Measurements from ENCODE around the gene BATF.

Gene BATF

DNA sequence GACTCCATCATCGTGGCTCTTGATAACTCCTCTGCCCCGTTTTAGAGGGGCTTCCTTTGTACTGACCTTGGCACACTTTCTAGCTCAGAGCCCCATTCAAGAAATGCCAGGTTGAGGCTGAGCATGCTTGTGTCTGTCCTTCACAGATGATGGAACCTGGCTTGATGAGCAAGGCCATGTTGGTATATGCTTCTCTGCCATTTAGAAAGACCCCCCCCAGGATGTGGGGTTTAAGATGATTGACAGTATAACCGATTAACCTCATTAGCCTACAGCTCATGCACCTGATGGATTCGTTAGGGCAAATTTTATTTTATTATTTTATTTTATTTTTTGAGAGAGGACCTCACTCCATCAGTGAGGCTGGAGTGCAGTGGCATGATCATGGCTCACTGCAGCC lies 21.0 kb downstream of the BATF start:
- Histone ChIP-seq H3K9ac (ENCODE audit: low read length in 5 of 5) (peak overlapping the region in 4 of 5 donors; percentile 2 to 58 (median 20)), H3K4me3 (ENCODE audit: low read depth in 1 of 5, low read length in 5 of 5) (peak overlapping the region in 4 of 5 donors; percentile 27 to 50 (median 36)), H3K9me3 (ENCODE audit: control insufficient read depth in 5 of 5, low read length in 5 of 5) (no peaks in the 10 kb centered on the region), H3K4me1 (ENCODE audit: control insufficient read depth in 5 of 5, insufficient read depth in 5 of 5, low read length in 5 of 5) (peaks cover 0 to 25% (median 19%) of the 10 kb centered on the region in 5 donors), H3K36me3 (ENCODE audit: control insufficient read depth in 5 of 5, insufficient read depth in 5 of 5, low read length in 5 of 5) (peaks cover 0 to 7% (median 0%) of the 10 kb centered on the region in 5 donors), H3K27ac (ENCODE audit: low read depth, low read length) (no peak overlapping the region), H3K27me3 (ENCODE audit: control insufficient read depth in 5 of 5, insufficient read depth in 4 of 5, low read length in 5 of 5) (no peaks in the 10 kb centered on the region)

DNA sequence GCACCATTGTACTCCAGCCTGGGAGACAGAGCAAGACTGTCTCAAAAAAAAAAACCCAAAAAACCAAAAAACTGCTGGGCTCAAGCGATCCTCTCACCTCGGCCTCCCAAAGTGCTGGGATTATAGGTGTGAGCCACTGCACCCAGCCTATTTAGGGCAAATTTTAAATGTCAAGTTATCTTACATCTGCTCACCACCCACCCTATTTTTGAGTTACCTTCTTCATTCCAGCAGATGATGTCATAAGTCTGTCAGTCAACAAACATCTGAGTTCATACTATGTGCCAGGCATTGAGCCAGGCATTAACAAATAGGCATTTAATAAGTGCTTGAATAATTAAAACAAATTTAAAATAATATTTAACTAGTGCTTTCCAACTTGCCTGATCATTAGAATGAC lies 21.5 kb downstream of the BATF start:
- peaks cover 0 to 31% (median 24%) of the 10 kb centered on the region in 5 donors for H3K4me1 ChIP-seq (ENCODE audit: control insufficient read depth in 5 of 5, insufficient read depth in 5 of 5, low read length in 5 of 5)
- no peaks in the 10 kb centered on the region for H3K9me3 ChIP-seq (ENCODE audit: control insufficient read depth in 5 of 5, low read length in 5 of 5)
- H3K27me3 ChIP-seq (ENCODE audit: control insufficient read depth in 5 of 5, insufficient read depth in 4 of 5, low read length in 5 of 5) = no peaks in the 10 kb centered on the region
- no peak overlapping the region for H3K27ac ChIP-seq (ENCODE audit: low read depth, low read length)
- peaks cover 0 to 7% (median 0%) of the 10 kb centered on the region in 5 donors for H3K36me3 ChIP-seq (ENCODE audit: control insufficient read depth in 5 of 5, insufficient read depth in 5 of 5, low read length in 5 of 5)
- H3K4me3 ChIP-seq (ENCODE audit: low read depth in 1 of 5, low read length in 5 of 5) = no peak overlapping the region
- no peak overlapping the region for H3K9ac ChIP-seq (ENCODE audit: low read length in 5 of 5)

DNA sequence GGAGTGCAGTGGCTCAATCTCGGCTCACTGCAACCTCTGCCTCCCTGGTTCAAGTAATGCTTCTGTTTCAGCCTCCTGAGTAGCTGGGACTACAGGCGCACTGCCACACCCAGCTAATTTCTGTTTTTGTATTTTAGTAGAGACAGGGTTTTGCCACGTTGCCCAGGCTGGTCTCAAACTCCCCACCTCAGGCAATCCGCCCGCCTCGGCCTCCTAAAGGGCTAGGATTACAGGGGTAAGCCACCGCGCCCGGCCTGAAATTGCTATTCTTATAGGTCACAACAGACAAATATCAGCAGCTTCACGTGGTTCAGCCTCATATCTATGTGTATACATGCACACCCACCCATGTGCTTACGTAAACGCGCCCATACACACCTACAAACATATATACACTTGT lies 23.6 kb downstream of the BATF start:
- Histone ChIP-seq H3K36me3 (ENCODE audit: control insufficient read depth in 5 of 5, insufficient read depth in 5 of 5, low read length in 5 of 5) (peaks cover 0 to 7% (median 0%) of the 10 kb centered on the region in 5 donors), H3K4me3 (ENCODE audit: low read depth in 1 of 5, low read length in 5 of 5) (no peak overlapping the region), H3K4me1 (ENCODE audit: control insufficient read depth in 5 of 5, insufficient read depth in 5 of 5, low read length in 5 of 5) (peaks cover 0 to 38% (median 28%) of the 10 kb centered on the region in 5 donors), H3K9ac (ENCODE audit: low read length in 5 of 5) (no peak overlapping the region), H3K27ac (ENCODE audit: low read depth, low read length) (no peak overlapping the region), H3K9me3 (ENCODE audit: control insufficient read depth in 5 of 5, low read length in 5 of 5) (no peaks in the 10 kb centered on the region), H3K27me3 (ENCODE audit: control insufficient read depth in 5 of 5, insufficient read depth in 4 of 5, low read length in 5 of 5) (no peaks in the 10 kb centered on the region)

DNA sequence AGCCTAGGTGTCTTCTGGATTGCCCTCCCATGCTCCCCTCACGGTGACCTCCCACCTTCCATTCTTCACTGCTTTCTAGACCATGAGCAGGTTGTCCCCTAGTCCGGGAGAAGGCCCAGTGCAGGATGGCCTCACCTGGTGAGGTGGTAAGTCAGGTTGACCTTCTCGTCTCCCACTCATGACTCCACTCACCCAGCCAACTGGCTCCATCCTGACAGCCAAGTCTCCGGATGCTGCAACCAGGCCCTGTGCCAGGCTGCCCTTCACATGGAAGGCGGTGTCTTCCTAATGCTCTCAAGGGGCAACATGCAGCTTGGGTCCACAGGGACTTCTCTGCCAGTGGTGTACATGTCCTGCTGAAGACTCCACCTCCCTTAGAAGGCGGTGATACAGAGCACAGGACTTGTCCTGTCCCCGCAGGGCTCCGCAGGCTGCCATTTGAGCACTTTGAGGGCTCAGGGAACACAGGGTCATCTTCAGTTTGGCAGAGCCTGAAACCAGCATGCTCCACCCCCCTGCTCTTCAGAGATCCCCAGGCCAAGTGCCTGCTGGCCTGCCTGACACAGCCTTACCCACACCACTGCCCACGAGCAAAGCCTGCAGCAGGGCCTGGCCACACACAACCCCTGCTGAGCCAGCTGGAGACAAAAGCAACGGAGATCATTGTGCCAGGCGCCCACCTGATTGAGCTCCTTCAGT lies 25.4 kb downstream of the BATF start:
- H3K27ac ChIP-seq (ENCODE audit: low read depth, low read length) = no peak overlapping the region
- peaks cover 0 to 7% (median 0%) of the 10 kb centered on the region in 5 donors for H3K36me3 ChIP-seq (ENCODE audit: control insufficient read depth in 5 of 5, insufficient read depth in 5 of 5, low read length in 5 of 5)
- H3K27me3 ChIP-seq (ENCODE audit: control insufficient read depth in 5 of 5, insufficient read depth in 4 of 5, low read length in 5 of 5) = no peaks in the 10 kb centered on the region
- no peaks in the 10 kb centered on the region for H3K9me3 ChIP-seq (ENCODE audit: control insufficient read depth in 5 of 5, low read length in 5 of 5)
- H3K9ac ChIP-seq (ENCODE audit: low read length in 5 of 5) = peak overlapping the region in 1 of 5 donors; percentile 28
- peaks cover 0 to 28% (median 23%) of the 10 kb centered on the region in 5 donors for H3K4me1 ChIP-seq (ENCODE audit: control insufficient read depth in 5 of 5, insufficient read depth in 5 of 5, low read length in 5 of 5)
- no peak overlapping the region for H3K4me3 ChIP-seq (ENCODE audit: low read depth in 1 of 5, low read length in 5 of 5)

DNA sequence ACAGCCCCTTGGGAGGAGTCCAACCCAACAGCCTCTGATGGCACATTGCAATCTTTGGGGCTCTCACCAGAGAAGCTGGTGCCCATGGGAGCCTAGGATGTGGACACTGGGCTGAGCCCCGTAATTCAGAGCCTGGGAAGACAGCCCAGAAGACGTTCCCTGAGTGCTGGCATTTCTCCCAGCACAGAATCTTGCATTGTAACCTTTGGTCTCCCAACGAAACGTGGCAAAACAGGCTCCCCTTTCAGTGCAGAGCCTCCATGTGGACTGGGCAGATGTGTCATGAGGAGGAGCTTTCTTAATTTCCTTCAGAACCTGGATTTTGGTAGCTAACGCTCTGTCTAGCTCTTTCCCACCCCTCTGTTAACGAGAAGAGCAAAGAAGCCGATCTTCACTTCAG lies 26.3 kb downstream of the BATF start:
- peaks cover 0 to 21% (median 17%) of the 10 kb centered on the region in 5 donors for H3K4me1 ChIP-seq (ENCODE audit: control insufficient read depth in 5 of 5, insufficient read depth in 5 of 5, low read length in 5 of 5)
- H3K9ac ChIP-seq (ENCODE audit: low read length in 5 of 5) = no peak overlapping the region
- no peak overlapping the region for H3K27ac ChIP-seq (ENCODE audit: low read depth, low read length)

DNA sequence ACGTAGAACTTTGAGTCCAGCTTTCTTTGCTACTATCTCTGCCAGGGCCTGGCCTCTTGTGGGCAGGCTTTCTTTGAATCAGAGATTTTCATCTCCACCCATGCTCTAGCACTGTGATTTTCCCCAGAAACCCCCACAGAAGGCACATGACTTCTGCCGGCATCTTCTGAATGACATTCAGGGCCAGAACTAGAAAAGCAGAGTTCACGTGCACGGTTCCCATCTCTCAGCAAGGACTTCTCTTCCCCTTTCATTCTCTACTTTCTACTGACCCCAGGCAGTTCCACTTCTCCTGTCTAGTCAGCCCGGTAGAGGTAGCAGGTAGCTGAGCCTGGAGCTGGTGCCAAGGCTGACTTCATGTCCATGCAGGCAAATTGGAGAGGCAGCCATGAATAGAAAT lies 26.9 kb downstream of the BATF start:
- H3K27ac ChIP-seq (ENCODE audit: low read depth, low read length) = no peak overlapping the region
- H3K4me1 ChIP-seq (ENCODE audit: control insufficient read depth in 5 of 5, insufficient read depth in 5 of 5, low read length in 5 of 5) = peaks cover 0 to 21% (median 17%) of the 10 kb centered on the region in 5 donors
- H3K4me3 ChIP-seq (ENCODE audit: low read depth in 1 of 5, low read length in 5 of 5) = no peak overlapping the region
- H3K9me3 ChIP-seq (ENCODE audit: control insufficient read depth in 5 of 5, low read length in 5 of 5) = no peaks in the 10 kb centered on the region
- H3K9ac ChIP-seq (ENCODE audit: low read length in 5 of 5) = no peak overlapping the region
- peaks cover 0 to 7% (median 0%) of the 10 kb centered on the region in 5 donors for H3K36me3 ChIP-seq (ENCODE audit: control insufficient read depth in 5 of 5, insufficient read depth in 5 of 5, low read length in 5 of 5)
- no peaks in the 10 kb centered on the region for H3K27me3 ChIP-seq (ENCODE audit: control insufficient read depth in 5 of 5, insufficient read depth in 4 of 5, low read length in 5 of 5)

More for the DNA sequence above, 26.3 kb downstream of the BATF start:
- Histone ChIP-seq H3K36me3 (ENCODE audit: control insufficient read depth in 5 of 5, insufficient read depth in 5 of 5, low read length in 5 of 5) (peaks cover 0 to 7% (median 0%) of the 10 kb centered on the region in 5 donors), H3K27me3 (ENCODE audit: control insufficient read depth in 5 of 5, insufficient read depth in 4 of 5, low read length in 5 of 5) (no peaks in the 10 kb centered on the region), H3K9me3 (ENCODE audit: control insufficient read depth in 5 of 5, low read length in 5 of 5) (no peaks in the 10 kb centered on the region), H3K4me3 (ENCODE audit: low read depth in 1 of 5, low read length in 5 of 5) (no peak overlapping the region)

DNA sequence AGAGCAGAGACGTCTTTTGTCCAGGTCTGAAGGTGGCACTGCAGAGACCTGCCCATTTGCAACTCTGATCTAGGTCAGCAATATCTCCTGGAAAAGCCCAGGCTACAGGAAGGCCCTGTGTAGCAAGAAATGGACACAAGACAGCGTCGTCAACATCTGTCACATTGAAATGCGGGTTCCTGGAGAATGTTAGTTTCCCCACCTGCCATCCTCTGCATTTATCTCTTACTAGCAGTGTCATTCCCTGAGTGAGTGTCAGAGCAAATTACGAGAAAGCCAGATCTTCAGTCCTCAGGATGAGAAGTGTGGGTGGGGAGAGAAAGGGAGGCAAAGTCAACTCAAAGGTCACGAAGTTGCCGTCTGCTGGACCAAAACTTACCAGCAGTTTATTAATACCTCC lies 28.8 kb downstream of the BATF start:
- Histone ChIP-seq H3K27ac (ENCODE audit: low read depth, low read length) (no peak overlapping the region), H3K9me3 (ENCODE audit: control insufficient read depth in 5 of 5, low read length in 5 of 5) (no peaks in the 10 kb centered on the region), H3K4me1 (ENCODE audit: control insufficient read depth in 5 of 5, insufficient read depth in 5 of 5, low read length in 5 of 5) (peaks cover 0 to 21% (median 17%) of the 10 kb centered on the region in 5 donors)

DNA sequence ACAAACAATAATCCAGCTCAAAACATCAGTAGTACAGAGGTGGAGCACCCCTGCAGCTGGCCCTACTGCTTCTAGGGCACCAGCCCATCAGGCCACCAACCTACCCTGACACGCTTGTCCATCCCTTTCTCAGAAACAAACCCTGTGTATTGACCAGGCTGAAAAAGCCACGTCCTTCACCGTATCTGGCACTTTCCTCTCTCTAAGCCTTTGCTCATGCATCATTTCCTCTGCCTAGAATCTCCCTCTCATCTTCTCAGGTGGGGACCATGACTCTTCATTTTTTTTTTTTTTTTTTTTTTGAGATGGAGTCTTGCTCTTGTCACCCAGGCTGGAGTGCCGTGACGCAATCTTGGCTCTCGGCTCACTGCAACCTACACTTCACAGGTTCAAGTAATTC lies 30.9 kb downstream of the BATF start:
- Histone ChIP-seq H3K4me1 (ENCODE audit: control insufficient read depth in 5 of 5, insufficient read depth in 5 of 5, low read length in 5 of 5) (peaks cover 0 to 14% (median 11%) of the 10 kb centered on the region in 5 donors), H3K4me3 (ENCODE audit: low read depth in 1 of 5, low read length in 5 of 5) (no peak overlapping the region), H3K9ac (ENCODE audit: low read length in 5 of 5) (no peak overlapping the region), H3K27ac (ENCODE audit: low read depth, low read length) (no peak overlapping the region), H3K36me3 (ENCODE audit: control insufficient read depth in 5 of 5, insufficient read depth in 5 of 5, low read length in 5 of 5) (no peaks in the 10 kb centered on the region), H3K27me3 (ENCODE audit: control insufficient read depth in 5 of 5, insufficient read depth in 4 of 5, low read length in 5 of 5) (no peaks in the 10 kb centered on the region), H3K9me3 (ENCODE audit: control insufficient read depth in 5 of 5, low read length in 5 of 5) (peaks cover 0 to 5% (median 0%) of the 10 kb centered on the region in 5 donors)

More for the DNA sequence above, 28.8 kb downstream of the BATF start:
- Histone ChIP-seq H3K27me3 (ENCODE audit: control insufficient read depth in 5 of 5, insufficient read depth in 4 of 5, low read length in 5 of 5) (no peaks in the 10 kb centered on the region), H3K4me3 (ENCODE audit: low read depth in 1 of 5, low read length in 5 of 5) (no peak overlapping the region), H3K9ac (ENCODE audit: low read length in 5 of 5) (no peak overlapping the region), H3K36me3 (ENCODE audit: control insufficient read depth in 5 of 5, insufficient read depth in 5 of 5, low read length in 5 of 5) (peaks cover 0 to 7% (median 0%) of the 10 kb centered on the region in 5 donors)

DNA sequence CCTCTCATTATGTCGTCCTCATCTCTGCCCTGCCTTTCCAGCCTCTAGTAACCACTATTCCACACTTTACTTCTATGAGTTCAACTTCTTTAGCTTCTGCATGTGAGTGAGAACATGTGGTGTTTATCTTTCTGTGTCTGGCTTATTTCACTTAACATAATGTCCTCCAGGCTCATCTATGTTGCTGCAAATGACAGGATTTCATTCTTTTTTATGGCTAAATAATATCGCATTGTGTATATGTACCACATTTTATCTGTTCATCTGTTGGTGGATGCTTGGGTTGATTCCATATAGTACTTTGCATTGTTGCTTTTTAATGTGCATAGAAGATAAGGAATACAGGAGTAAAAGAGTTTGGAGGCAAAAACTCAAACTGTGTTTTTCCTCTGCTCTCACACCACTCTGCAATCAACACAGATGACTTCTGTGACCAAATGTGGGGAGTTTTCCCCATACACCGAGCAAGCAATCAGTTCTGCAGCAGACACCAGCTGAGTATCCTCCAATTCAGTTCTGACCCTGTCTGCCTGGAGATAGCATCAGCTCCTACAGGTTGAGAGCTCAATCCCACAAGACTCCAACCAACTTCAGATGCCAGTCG lies 31.6 kb downstream of the BATF start:
- Histone ChIP-seq H3K9ac (ENCODE audit: low read length in 5 of 5) (no peak overlapping the region), H3K4me1 (ENCODE audit: control insufficient read depth in 5 of 5, insufficient read depth in 5 of 5, low read length in 5 of 5) (peaks cover 0 to 7% (median 4%) of the 10 kb centered on the region in 5 donors), H3K36me3 (ENCODE audit: control insufficient read depth in 5 of 5, insufficient read depth in 5 of 5, low read length in 5 of 5) (no peaks in the 10 kb centered on the region), H3K27ac (ENCODE audit: low read depth, low read length) (no peak overlapping the region), H3K27me3 (ENCODE audit: control insufficient read depth in 5 of 5, insufficient read depth in 4 of 5, low read length in 5 of 5) (no peaks in the 10 kb centered on the region), H3K9me3 (ENCODE audit: control insufficient read depth in 5 of 5, low read length in 5 of 5) (peaks cover 0 to 5% (median 0%) of the 10 kb centered on the region in 5 donors), H3K4me3 (ENCODE audit: low read depth in 1 of 5, low read length in 5 of 5) (no peak overlapping the region)

DNA sequence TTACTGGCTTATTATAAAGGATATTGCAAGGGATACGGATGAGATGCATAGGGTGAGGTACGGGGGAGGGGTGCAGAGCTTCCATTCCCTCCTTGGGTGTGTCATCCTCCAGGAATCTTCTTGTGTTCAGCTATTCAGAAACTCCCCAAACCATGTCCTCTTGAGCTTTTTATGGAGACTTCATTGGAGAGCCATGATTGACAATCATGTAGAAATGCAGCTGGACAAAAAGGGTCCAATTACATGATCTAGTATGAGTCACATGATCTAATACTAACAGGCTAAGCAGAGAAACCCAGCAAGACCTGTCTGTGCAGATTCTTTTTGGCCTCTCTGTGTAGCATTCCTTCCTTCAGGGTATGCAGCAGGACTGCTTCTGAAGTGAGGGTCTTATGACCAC lies 32.2 kb downstream of the BATF start:
- no peak overlapping the region for H3K4me3 ChIP-seq (ENCODE audit: low read depth in 1 of 5, low read length in 5 of 5)
- no peaks in the 10 kb centered on the region for H3K36me3 ChIP-seq (ENCODE audit: control insufficient read depth in 5 of 5, insufficient read depth in 5 of 5, low read length in 5 of 5)
- no peak overlapping the region for H3K9ac ChIP-seq (ENCODE audit: low read length in 5 of 5)
- H3K27me3 ChIP-seq (ENCODE audit: control insufficient read depth in 5 of 5, insufficient read depth in 4 of 5, low read length in 5 of 5) = no peaks in the 10 kb centered on the region
- no peak overlapping the region for H3K27ac ChIP-seq (ENCODE audit: low read depth, low read length)
- peaks cover 0 to 5% (median 0%) of the 10 kb centered on the region in 5 donors for H3K9me3 ChIP-seq (ENCODE audit: control insufficient read depth in 5 of 5, low read length in 5 of 5)
- peaks cover 0 to under 1% (median 0%) of the 10 kb centered on the region in 5 donors for H3K4me1 ChIP-seq (ENCODE audit: control insufficient read depth in 5 of 5, insufficient read depth in 5 of 5, low read length in 5 of 5)
